SJSA1 (cell line): ENCODE data around the gene ZNF81. TPM values are rescaled to one million over a fixed set of nuclear protein-coding genes. Genes with fewer than 3 reads are reported as not detected.
"Not testable (repeated sequence)": the region's sequence is repeated elsewhere in the genome, so short reads cannot be mapped to it uniquely, and the experiment has no call there.

Experiments
- DNase-seq, 2 experiments: peaks; one replicate each; pipeline ENCODE4 v3.0.0-alpha.2; 2015 to 2020; ENCODE audit warnings: low spot score in 2 of 2, low read depth in 1 of 2
- H3K27ac ChIP-seq: fragments of 250-450 bp; sonication (Bioruptor Pico); 2 replicates; pipeline ENCODE4 v1.5.1; 2020; ENCODE audit warnings: mild to moderate bottlenecking, moderate library complexity
- H3K27me3 ChIP-seq: fragments of 250-450 bp; sonication (Bioruptor Pico); replicated peaks from 2 replicates; pipeline ENCODE4 v1.5.1; 2020; ENCODE audit warnings: mild to moderate bottlenecking, moderate library complexity
- H3K36me3 ChIP-seq: fragments of 250-450 bp; sonication (Bioruptor Pico); 2 replicates; pipeline ENCODE4 v1.5.1; 2020; ENCODE audit warnings: mild to moderate bottlenecking
- H3K4me1 ChIP-seq: fragments of 250-450 bp; sonication (Bioruptor Pico); replicated peaks from 2 replicates; pipeline ENCODE4 v1.6.1; 2021; ENCODE audit warnings: mild to moderate bottlenecking
- H3K4me3 ChIP-seq: fragments of 250-450 bp; sonication (Bioruptor Pico); 2 replicates; pipeline ENCODE4 v1.5.1; 2020; ENCODE audit warnings: mild to moderate bottlenecking
- H3K9me3 ChIP-seq: fragments of 250-450 bp; sonication (Bioruptor Pico); replicated peaks from 2 replicates; pipeline ENCODE4 v1.5.1; 2020; ENCODE audit warnings: mild to moderate bottlenecking
- total RNA-seq: library from RNA; depleted of rRNA; stranded (reverse); fragments of >200 nt; shearing (Covaris generic); gene quantifications from 2 replicates; pipeline ENCODE4 v1.2.3, GENCODE V29; 2014; rRNA removed

Gene ZNF81
- 6.4 and 18.3 TPM in 2 replicates for total RNA-seq

DNA sequence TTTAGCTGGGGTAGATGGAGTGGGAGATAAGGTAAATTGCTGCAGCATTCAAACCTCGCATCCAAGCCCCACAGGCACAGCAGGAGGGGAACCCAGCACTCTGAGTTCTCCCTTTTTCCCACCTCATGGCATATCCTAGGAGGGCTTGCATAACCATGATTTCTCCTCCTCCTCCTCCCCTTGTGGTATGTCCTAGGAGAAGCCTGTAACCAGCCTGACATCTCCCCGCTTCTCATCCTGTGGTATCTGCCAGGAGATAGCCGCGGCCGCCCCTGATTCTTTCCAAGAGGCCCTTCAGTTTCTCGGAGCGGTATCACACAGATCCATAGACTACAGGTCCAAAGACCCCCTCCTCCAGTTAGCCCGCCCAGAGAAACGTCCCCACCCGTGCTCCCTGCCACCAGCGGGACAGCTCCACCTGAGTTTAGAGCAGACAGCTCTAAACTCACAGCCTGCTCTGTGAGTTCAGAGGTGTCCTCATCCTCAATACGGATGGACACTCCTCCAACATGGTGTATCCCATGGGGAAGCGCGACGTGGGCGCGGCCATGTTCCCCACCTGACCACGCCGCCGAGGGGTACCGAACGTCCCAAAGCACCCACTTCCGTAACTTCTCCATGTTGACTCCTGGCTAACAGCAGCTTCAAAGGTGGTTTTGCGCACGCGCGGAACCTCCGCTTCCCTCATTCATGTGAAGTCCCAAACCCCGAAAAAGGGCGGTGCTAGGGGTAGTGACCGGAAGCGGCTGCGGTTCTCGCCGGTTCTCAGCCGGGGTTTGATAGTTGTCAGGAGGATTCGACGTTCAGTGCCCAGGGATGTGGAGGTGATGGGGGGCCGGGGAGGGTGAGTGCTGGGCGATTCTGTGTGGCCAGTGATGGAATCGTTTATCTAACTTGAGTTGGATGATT lies at the start of gene ZNF81:
ZNF81 (plus strand) TSS at position 739 of the 909 bp plus-strand sequence. CDS start 9,366 bp downstream, outside the sequence.
- no peaks in the 10 kb centered on the region for H3K27me3 ChIP-seq
- peak within 1 kb of the TSS; percentile 50 for H3K4me3 ChIP-seq
- peak; percentile 88 to 96 for DNase-seq
- no peaks in the 10 kb centered on the region for H3K36me3 ChIP-seq
- H3K4me1 ChIP-seq = no peaks in the 10 kb centered on the region
- H3K27ac ChIP-seq = peak within 1 kb of the TSS; percentile 39; the same call in 1 of the 2 replicates
- no peaks in the 10 kb centered on the region for H3K9me3 ChIP-seq

GRCh38 chrX:47796433-47796906 lies 40.2 kb upstream of the ZNF81 start:
- H3K9me3 ChIP-seq = no peaks in the 10 kb centered on the region
- H3K27me3 ChIP-seq = no peaks in the 10 kb centered on the region
- H3K4me1 ChIP-seq = no peaks in the 10 kb centered on the region
- H3K36me3 ChIP-seq = no peaks in the 10 kb centered on the region
- H3K27ac ChIP-seq = no peak overlapping the region
- H3K4me3 ChIP-seq = no peak overlapping the region
- DNase-seq = no peak

GRCh38 chrX:47797084-47797483 lies 39.6 kb upstream of the ZNF81 start:
- Histone ChIP-seq H3K36me3 (no peaks in the 10 kb centered on the region), H3K27ac (no peak overlapping the region), H3K9me3 (no peaks in the 10 kb centered on the region), H3K4me1 (no peaks in the 10 kb centered on the region), H3K27me3 (no peaks in the 10 kb centered on the region), H3K4me3 (no peak overlapping the region)
- no peak for DNase-seq

DNA sequence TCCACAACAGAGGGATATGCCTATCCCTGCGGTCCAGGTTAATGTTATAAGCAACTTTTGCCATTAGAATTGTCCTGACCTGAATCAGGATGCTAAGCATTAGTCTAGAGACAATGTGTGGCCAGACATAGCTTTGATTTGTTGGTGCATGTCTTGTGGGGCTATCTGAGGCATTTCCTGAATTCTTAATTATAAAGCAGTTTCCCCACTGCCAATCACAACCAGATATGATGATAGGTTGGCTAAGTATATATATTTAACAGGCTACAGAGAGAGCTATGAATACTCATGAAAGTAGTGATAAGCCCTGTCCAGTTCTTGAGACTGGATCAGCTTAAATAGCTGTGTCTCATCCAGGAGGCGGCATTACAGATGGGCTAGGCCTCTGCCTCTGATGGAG lies 37.8 kb upstream of the ZNF81 start:
- no peaks in the 10 kb centered on the region for H3K4me1 ChIP-seq
- H3K9me3 ChIP-seq = no peaks in the 10 kb centered on the region
- H3K36me3 ChIP-seq = no peaks in the 10 kb centered on the region
- H3K27ac ChIP-seq = no peak overlapping the region
- H3K4me3 ChIP-seq = no peak overlapping the region
- H3K27me3 ChIP-seq = no peaks in the 10 kb centered on the region
- DNase-seq = no peak

DNA sequence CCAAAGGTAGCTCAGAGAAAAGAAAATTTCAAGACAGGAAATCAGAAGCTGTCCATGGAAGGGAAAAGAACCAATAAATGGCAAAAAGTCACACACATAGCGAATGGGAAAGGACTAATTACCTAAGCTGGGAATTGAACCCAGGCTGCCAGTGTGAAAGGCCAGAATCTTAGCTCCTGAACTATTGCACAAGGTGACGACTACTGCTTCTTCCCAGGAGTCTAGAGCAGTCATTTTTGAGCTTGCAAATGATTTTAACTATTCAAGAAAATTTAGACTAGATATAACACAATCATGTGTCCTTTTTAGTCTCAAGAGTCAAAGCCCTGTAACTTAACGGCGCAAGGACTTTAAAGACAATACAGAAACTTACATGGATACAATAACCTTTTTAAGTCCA lies 34.1 kb upstream of the ZNF81 start:
- H3K27ac ChIP-seq = no peak overlapping the region
- DNase-seq = no peak
- no peaks in the 10 kb centered on the region for H3K9me3 ChIP-seq
- H3K4me3 ChIP-seq = no peak overlapping the region
- no peaks in the 10 kb centered on the region for H3K27me3 ChIP-seq
- H3K4me1 ChIP-seq = no peaks in the 10 kb centered on the region
- H3K36me3 ChIP-seq = no peaks in the 10 kb centered on the region

DNA sequence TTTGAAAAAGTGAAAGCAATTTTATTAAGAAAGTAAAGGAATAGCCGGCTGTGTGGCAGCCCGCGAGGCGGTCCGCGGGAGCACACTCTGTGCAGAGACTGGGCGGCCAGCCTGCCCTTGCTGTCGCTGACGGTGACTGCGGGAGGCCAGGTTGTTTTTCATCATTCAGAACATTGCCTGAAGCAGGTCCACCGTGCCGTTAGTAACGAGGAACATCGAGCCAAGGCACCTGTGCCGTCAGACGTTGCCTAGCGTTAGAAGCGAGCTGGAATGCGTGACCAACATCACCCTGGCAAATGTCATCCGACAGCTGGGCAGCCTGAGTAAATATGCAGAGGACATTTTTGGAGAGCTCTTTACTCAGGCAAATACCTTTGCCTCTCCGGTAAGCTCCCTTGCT lies 33.6 kb upstream of the ZNF81 start:
- H3K36me3 ChIP-seq, DNase-seq, H3K27me3 ChIP-seq, H3K4me1 ChIP-seq, H3K9me3 ChIP-seq, H3K27ac ChIP-seq, H3K4me3 ChIP-seq: not testable (repeated sequence)

DNA sequence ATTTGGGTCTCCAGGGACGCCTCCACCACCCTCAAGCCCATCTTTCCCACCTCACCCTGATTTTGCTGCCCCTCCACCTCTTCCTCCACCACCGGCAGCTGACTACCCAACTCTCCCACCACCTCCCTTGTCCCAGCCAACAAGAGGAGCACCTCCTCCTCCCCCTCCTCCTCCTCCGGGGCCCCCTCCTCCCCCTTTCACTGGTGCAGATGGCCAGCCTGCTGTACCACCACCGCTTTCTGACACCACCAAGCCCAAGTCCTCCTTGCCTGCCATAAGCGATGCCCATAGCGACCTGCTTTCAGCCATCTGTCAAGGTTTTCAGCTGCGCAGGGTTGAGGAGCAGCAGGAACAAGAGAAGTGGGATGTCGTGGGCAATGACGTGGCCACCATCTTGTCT lies 32.4 kb upstream of the ZNF81 start:
- Histone ChIP-seq H3K36me3 (no peaks in the 10 kb centered on the region), H3K27me3 (no peaks in the 10 kb centered on the region), H3K9me3 (no peaks in the 10 kb centered on the region), H3K4me3 (no peak overlapping the region), H3K27ac (no peak overlapping the region), H3K4me1 (no peaks in the 10 kb centered on the region)
- DNase-seq = no peak

DNA sequence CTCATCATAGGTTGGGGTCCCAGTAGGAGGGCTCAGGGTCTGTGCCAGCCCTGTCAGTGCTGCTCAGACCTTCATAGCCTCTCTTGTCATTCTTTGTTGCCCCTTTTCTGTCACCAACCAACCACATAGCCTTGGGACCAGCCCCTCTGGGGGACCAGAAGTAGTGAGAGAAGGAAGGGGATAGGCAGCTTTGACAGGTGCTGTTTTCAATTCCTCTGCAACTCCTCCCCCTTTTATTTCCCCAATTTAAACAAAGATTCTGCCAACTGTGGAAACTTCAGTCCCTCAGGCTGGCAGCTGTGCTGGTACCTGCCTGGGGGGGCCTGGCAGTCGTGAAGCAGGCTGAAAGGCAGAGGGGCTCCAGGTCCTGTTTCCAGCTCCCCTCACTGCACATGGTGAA lies 30.9 kb upstream of the ZNF81 start:
- not testable (repeated sequence) for H3K4me1 ChIP-seq, H3K27ac ChIP-seq, H3K36me3 ChIP-seq, DNase-seq, H3K4me3 ChIP-seq, H3K27me3 ChIP-seq, H3K9me3 ChIP-seq

GRCh38 chrX:47806415-47807271 lies 30.1 kb upstream of the ZNF81 start:
- not testable (repeated sequence) for H3K4me1 ChIP-seq, H3K27ac ChIP-seq, H3K9me3 ChIP-seq, H3K4me3 ChIP-seq, H3K27me3 ChIP-seq, H3K36me3 ChIP-seq, DNase-seq

- not testable (repeated sequence) for H3K4me3 ChIP-seq, H3K4me1 ChIP-seq, H3K27me3 ChIP-seq, DNase-seq, H3K27ac ChIP-seq, H3K9me3 ChIP-seq, H3K36me3 ChIP-seq
Observed at GRCh38 chrX:47807272-47807538, 29.5 kb upstream of the ZNF81 start.

DNA sequence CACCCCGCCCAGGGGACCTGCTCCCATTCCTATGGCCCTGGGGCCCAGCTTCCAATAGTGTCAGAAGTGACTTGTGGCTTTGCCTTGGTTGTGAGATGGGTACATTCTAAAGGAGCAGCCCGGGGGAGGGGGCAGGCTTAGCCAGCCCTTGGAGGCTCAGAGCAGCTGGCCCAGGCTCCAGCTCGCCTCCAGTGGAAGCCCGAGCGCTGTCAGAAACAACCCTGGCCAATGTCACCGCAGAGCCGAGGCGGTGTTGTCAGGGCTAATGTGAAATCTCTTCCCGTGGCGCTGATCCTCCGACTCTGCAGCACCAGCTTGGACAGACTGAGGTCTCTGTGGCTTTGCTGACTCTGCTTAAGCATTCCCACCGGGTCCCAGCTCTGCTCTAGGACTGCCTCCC lies 29.2 kb upstream of the ZNF81 start:
- no peaks in the 10 kb centered on the region for H3K9me3 ChIP-seq
- no peak overlapping the region for H3K4me3 ChIP-seq
- H3K27ac ChIP-seq = no peak overlapping the region
- no peak for DNase-seq
- no peaks in the 10 kb centered on the region for H3K27me3 ChIP-seq
- no peaks in the 10 kb centered on the region for H3K36me3 ChIP-seq
- no peaks in the 10 kb centered on the region for H3K4me1 ChIP-seq

GRCh38 chrX:47808904-47809788 lies 27.6 kb upstream of the ZNF81 start:
- H3K4me1 ChIP-seq = no peaks in the 10 kb centered on the region
- no peak for DNase-seq
- no peak overlapping the region for H3K27ac ChIP-seq
- H3K9me3 ChIP-seq = no peaks in the 10 kb centered on the region
- H3K36me3 ChIP-seq = no peaks in the 10 kb centered on the region
- no peak overlapping the region for H3K4me3 ChIP-seq
- no peaks in the 10 kb centered on the region for H3K27me3 ChIP-seq

- no peak for DNase-seq
- Histone ChIP-seq H3K27ac (no peak overlapping the region), H3K9me3 (no peaks in the 10 kb centered on the region), H3K4me3 (no peak overlapping the region), H3K27me3 (no peaks in the 10 kb centered on the region), H3K4me1 (no peaks in the 10 kb centered on the region), H3K36me3 (no peaks in the 10 kb centered on the region)
Observed at GRCh38 chrX:47814851-47815250, 21.9 kb upstream of the ZNF81 start.
